Stimulated activated naive CD8-positive, alpha-beta T cell treated with anti-CD3 and anti-CD28 coated beads, Interleukin-15, Interleukin-2, amounts not matched to agents 100 U/mL and 50 U/mL, for 24 hours (primary cell): Measurements from ENCODE around the gene MALSU1.
A peak's percentile ranks its signal among the peaks of the same experiment; 100 is the strongest.
"Not testable (repeated sequence)": the region's sequence is repeated elsewhere in the genome, so short reads cannot be mapped to it uniquely, and the experiment has no call there.

Experiments
- ATAC-seq: fragments of 150-1000 bp; cut with Tn5 transposase; one replicate; pipeline ENCODE4 v1.10.0; 2021
- DNase-seq: peaks from one replicate; pipeline ENCODE4 v3.0.0; 2021

The MALSU1 gene

DNA sequence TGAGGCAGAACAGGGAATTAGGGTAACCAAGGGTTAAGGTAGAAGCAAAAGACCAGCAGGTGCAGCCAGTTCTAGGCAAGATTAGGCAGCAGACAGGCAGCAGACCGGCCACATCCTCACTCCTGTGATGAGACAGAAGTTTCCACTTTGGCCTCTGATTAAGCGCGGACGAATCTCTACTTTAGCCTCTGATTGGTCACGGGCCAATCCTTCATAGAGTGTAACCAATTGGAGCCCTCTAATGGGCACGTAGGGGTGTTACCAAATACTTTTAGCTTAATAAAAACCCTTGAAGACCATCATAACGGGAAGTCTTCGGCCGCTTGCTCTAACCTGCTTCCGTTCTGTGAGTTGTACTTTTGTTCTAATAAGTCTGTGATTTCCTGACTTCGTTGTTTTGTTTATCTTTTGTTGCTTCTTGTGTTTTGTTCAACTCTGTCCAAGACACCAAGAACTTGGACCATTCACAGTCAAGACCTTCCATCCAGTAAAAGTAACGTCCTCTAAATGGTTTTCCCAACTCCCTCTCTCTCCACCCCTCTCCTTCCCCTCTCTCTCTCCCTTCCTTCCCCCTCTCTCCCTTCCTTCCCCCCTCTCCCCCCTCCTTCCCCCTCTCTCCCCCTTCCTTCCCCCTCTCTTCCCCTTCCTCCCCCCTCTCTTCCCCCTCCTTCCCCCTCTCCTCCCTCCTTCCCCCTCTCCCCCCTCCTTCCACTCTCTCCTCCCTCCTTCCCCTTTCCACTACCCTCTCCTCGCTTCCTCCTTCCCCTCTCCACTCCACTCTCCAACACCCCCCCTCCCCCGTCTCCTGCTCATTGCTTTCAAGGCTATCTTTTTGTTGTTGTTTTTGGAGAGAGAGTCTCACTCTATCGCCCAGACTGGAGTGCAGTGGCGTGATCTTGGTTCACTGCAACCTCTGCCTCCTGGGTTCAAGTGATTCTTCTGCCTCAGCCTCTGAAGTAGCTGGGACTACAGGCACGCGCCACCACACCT lies 13.2 kb upstream of the MALSU1 start:
- ATAC-seq (no peak), DNase-seq (no peak)

DNA sequence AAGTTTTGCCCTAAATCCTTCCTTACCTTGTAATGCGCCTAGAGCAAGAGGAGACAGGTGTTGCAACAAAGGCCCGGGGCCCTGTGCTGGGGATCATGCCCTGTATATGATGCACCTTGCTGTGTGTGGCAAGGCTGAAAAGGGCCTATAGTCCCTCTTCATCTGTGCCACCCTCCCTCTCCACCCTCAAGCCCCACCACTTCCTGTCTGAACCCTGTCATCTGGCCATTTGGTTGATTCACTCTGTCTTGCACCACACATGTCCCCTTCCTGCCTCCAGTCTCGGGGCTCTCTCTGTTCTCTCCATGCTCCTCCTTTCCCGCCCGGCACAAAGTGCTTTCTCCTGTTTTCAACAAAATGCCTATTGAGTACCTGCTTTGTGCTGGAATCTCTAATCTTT lies 11.5 kb upstream of the MALSU1 start:
- DNase-seq = peak; percentile 21
- peak; percentile 66 for ATAC-seq

DNA sequence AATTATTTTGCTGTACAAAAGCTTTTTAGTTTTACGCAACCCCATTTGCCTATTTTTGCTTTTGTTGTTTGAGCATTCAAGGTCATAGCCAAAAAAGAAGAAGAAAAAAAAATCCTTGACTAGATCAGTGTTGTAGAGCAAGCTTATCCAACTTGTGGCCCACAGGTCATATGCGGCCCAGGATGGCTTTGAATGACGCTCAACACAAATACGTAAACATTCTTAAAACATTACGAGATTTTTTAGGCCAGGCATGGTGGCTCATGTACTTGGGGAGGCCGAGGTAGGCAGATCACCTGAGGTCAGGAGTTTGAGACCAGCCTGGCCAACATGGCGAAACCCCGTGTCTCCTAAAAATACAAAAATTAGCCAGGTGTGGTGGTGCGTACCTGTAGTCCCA lies 8.1 kb upstream of the MALSU1 start:
- DNase-seq (no peak), ATAC-seq (no peak)

DNA sequence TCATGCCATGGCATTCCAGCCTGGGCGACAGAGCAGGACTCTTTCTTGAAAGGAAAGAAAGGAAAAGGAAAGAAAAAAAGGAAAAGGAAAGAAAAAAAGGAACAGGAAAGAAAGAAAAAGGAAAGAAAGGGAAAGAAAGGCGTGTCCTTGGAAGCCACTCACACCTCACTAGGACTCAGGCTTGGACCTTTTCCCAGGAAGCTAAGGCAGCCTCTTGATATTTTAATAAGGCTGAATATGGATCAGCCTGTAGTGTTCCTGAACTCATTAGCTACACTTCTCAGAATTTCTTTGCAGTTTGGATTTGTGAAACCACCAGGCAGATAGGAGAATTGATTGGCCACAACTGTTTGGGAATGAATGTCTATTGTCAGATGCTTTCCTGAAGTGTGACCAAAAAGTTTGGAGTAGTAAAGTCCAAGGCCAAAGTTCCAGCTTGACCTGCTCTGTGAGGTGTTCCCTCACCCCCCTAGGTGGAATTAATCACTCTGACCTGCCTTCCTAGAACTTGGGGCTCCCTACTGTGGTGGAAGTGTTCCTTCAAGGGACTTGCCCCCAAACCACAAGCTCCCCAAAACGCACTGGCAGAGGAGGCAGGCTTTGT lies 7.1 kb upstream of the MALSU1 start:
- ATAC-seq = no peak

DNA sequence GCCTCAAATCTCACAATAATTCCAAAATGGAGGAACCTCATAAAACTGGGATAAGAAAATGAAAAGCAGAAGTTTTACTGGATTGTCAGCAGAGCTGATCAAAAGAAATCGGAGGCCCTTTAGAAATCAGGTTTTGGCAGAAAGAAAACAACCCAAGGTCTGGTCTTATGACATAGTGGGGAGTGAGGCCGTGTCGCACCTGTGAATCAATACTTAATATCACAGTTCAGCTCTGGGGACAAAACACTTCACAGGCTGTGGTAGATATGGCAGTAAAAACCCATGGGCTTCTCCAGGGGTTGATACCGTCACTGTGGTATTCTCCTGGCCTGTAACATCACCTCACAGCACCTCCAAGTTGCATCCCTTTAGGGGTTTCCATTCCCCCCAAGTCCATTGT lies 6.5 kb upstream of the MALSU1 start:
- DNase-seq = no peak
- no peak for ATAC-seq

More for the DNA sequence above, 7.1 kb upstream of the MALSU1 start:
- DNase-seq = no peak

DNA sequence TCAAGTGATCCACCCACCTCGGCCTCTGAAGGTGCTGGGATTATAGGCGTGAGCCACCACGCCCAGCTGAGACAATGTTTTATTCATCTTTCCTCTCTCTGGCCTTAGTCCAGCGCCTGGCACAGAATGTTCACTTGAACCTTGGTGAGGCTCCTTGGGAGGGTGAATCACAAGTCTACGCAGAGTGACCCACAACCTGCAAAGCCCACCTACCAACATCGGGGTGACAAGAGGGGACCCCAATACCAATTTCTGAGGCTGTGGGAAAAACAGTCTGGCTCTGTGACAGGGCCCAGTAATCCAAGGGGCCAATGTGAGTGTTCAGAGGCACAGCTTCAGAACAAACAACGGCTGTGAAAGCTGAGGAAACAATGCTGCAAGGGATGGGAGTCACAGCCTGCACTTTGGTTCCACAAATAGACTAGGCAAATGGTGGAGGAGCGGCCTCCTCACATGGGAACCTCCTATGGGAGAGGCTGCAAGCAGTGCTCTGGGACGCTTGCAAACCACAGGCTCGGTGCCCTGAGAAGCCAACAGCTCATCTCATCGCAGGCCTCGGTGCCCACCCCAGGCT lies 5.6 kb upstream of the MALSU1 start:
- ATAC-seq (no peak), DNase-seq (no peak)

DNA sequence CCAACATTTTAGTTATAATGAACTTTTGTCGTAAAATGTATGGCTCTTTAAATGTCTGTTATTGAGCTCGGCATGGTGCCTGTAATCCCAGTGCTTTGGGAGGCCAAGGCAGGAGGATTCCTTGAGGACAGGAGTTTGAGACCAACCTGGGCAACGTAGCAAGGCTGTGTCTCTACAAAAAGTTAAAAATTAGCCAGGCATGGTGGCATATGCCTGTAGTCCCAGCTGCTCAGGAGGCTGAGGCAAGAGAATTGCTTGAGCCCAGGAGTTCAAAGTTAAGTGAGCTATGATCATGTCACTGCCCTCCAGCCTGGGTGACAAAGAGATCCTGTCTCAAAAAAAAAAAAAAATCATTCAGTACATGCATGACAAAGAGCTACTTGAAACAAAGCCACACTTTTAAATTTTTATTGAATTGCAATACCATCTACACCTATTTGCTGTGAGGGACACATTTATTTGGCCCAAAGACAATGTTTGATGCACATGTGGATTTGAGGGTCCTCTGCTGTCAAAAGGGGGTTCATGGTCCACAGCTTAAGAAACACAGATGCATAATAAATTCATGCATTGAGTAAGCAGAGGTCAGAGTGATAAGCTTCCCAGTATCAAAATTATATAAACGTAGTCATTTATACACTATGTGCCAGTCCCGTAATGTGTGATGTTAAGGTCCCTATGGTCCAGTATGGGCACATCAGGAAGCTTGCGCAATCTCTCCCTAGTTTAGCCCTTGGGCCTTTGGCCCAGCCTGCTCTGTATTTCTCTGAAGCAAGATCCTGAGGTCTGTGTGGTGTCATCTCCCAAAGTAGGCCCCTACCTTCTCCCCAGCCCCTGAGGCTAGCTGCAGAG lies 4.4 kb upstream of the MALSU1 start:
- DNase-seq (no peak), ATAC-seq (no peak)

DNA sequence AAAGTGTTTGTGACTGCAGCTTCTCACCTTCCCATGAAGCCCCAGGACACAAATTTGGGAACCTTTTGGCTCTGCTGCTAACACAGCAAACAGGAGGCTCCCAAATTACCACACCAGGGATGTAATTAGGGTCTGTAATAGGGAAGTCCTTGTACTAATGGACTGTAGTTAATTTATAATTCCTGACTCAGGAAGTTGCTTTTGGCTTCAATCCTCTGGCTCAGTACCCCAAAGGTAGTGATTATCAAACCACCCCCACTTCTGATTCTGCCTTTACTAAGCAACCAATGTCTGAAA lies 3.8 kb upstream of the MALSU1 start:
- DNase-seq = no peak

DNA sequence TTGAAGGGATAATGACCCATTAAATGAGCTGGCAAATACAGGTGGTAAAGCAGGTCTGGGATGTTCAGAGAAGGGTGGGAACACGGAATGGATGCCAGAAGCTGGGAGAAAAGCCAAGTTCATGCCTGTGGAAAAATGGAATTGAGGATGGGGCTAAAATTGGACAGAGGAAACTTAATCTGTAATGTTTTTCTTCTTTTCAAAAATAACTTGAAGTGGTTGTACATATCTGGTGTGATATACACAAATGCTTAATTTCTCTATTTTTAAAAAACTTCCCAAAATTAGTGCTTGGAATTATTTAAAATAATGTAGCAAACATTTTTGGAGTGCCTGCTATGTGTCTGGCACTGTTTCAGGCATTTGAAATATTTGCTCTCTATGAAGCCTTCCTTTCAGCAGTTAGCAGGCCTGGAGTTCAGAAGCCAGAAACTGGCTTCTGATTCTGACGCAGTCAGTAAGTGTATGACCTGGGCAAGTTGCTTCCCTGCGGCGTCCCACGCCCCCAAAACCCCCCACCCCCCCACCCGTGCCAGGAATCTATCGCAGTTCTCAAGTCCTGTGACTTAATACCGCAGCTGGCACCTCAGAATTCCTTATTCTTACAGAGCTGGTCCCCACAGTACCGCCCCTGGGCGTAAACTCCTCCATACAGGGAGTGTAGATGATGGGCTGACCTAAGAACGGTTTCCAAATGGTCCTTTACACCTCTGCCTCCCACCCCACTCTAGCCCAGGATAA lies 828 bp upstream of the MALSU1 start:
- no peak for DNase-seq
- no peak for ATAC-seq

More for the DNA sequence above, 3.8 kb upstream of the MALSU1 start:
- no peak for ATAC-seq

DNA sequence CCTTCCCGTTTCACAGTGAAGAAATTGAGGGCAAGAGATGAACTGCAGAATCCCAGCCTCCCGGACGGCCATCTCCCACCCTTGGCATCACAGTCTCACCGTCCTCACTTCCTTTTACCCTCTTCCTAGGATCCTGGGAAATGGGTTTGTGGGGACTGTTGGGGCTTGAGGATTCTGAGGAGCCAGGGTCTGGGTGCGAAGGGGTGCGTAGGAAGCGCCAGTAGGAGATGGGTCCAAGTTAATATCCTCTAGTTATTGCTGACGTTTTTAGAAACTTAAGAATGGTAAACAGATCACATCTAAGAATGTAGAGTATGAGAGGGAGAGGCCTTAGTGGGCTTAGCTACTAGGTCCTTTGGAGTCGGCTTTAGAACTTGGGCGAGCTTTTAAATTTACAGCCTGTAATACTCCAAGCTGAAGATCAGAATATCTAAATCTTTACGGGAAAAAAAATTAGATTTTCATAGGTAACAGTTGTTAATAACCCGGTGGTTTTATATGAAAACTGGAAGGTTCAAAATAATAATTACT lies 696 bp downstream of the MALSU1 start:
- peak; percentile 2 for ATAC-seq
- DNase-seq = no peak

DNA sequence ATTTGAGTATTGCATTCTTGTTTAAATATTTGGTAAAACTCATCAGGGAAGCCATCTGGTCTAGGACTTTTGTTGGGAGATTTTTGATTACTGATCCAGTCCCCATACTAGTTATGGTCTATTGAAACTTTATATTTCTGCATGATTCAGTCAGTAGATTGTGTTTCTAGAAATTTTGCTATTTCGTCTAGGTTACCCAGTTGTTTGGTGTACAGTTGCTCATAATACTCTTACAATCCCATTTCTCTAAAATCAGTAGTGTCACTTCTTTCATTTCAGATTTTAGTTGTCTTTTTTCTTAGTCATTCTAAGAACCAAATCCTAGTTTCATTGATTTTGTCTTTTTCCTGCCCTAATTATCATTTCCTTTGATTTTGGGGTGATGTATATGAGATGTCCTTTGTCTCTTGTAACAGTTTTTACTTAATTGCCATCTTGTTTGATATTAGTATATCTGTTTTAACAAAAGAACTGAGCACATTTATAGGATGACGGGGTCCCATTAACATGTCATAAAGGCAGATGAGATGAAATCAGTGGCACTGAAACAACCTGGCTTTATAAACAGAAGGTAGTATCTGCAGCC lies 7.9 kb downstream of the MALSU1 start:
- no peak for DNase-seq
- ATAC-seq = peak; percentile 51

DNA sequence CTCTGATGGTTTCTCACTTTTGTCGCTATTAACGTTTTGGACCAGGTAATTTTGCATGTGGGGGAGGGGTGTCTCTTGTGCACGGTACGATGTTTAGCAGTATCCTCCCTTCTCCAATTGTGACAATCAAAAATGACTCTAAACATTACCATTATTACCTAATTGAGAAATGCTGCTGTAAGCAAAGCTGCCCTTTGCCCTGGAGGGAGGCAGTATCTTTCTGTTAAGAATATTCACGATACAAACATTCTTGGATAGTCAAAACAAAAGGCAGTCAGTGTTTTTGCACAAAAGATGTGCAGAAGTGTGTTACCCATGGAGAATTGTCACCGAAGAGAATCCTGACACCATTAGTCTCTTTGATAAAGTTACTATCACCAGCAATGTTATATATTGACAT lies 9.6 kb downstream of the MALSU1 start:
- ATAC-seq = no peak
- no peak for DNase-seq

DNA sequence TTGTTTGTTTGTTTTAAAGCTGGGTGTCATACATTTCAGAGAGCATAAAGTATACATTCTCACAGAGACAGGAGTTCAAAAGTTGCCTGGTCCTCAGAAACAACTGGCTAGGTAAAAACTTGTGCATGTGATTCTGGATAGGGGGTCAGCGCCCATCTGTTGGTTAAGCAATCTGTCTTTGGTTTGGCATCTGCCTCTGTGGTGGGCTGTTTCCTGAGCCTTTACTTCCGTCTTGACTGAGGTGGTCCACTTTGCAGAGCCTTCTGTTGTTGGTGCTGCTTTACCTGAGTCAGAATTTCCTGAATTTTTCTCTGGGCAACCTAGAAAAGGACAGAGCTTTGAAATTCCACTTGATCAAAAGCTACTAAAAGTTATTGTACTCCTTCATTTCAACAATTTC lies 13.0 kb downstream of the MALSU1 start:
- not testable (repeated sequence) for ATAC-seq, DNase-seq

DNA sequence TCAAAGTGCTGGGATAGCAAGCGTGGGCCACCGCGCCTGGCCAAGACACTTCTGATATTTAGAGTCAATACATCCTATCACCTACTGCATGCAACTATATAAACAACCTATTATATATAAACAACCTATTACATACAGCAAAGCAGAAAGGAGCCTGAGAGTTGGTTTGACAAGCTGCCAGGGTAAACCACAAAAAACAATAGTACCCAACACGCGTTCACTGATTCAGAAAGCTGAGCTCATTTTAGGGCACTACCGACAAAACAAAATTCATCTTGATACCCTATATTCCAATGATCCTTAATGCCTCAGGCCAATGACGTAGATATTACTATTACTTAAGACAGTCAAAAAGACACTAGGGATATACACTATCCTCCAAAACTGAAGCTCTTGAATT lies 16.2 kb downstream of the MALSU1 start:
- ATAC-seq (no peak), DNase-seq (no peak)

DNA sequence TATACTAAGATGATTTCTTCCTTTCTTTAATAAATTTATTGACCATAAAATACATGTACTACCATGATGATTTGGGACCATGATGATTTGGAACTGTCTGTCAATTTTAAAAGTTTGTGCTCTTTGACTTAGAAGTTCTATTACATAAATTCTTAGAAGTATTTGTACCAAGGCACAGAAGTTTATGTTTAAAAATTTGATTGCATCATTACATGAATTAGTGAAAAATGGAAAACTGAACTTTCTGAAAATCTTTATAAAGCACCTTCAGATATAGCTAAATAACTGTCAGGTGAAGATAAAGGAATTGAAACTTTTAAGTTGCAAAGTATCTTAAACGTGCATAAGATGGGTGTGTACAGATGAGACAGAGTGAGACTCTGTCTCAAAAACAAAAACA lies 32.0 kb downstream of the MALSU1 start:
- DNase-seq = no peak
- ATAC-seq = no peak

DNA sequence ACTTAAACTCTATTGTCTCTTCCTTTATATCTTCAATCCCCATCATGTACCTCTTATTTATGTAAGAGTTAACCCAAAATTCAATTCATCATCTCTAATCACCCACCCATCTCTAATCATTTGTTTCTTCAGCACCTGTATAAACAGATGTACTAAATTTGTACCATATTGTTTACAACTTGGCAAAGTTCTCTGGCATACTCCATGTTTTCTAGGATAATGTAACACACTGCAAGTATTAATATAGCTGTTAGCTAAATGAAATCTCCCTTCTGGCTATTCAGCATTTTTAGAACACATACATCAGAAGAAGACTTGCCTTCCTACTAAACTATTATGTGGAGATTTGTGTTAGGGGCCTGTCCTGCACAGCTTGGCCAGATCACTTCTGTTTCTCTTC lies 33.1 kb downstream of the MALSU1 start:
- DNase-seq = no peak
- no peak for ATAC-seq

DNA sequence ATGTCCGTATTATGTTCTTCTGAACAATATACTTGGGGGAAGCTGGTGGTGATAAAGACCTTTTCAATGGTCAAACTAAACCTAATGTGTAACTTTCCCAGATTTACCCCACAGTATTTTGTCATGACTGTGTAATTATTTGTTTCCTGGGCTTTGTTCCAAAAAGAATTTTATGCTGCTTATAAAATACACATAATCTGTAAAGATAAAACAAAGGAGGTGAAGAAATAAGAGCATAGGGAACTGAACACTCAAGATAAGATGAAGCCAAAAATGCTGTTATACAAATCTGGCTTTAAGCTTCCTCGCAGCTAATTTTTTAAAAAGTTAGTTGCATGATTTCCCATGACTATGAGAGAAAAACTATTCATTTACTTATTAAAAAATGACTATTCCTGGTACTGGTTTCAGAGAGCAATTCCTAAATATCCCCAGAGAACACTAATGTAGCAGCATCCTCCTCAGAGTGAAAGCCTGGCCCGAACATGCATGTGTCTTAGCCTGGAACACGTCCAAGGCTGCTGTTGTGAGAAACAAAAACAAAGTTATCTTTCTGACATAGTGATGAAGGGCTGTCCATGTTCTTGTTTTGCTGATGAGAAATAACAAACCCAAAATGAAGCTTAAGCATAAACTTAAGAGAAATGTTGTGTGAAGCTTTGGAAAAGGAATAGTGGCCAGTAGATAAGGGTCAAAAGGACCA lies 33.9 kb downstream of the MALSU1 start:
- DNase-seq = no peak
- ATAC-seq = no peak

DNA sequence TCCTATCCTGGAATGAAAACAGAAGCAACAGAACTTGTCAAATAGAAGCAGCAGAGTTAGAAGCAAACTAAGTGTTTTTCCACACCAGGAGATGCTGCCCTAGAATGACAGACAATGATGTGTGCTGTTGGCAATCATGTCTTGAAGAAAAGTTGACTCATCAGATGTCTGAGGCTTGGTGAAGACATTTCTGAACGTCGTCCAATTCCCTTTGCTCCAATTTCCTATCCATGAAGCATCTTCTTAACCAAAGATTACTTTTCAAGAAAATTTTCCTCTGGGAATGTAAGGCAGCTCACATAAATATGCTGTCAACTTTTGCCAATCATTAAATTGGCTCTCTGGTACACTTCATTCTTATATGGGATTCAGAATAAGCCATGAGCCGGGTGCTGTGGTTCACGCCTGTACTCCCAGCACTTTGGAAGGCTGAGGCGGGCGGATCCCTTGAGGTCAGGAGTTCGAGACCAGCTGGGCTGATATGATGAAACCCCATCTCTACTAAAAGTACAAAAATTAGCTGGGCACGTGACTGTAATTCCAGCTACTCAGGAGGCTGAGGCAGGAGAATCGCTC lies 34.6 kb downstream of the MALSU1 start:
- no peak for DNase-seq
- no peak for ATAC-seq

DNA sequence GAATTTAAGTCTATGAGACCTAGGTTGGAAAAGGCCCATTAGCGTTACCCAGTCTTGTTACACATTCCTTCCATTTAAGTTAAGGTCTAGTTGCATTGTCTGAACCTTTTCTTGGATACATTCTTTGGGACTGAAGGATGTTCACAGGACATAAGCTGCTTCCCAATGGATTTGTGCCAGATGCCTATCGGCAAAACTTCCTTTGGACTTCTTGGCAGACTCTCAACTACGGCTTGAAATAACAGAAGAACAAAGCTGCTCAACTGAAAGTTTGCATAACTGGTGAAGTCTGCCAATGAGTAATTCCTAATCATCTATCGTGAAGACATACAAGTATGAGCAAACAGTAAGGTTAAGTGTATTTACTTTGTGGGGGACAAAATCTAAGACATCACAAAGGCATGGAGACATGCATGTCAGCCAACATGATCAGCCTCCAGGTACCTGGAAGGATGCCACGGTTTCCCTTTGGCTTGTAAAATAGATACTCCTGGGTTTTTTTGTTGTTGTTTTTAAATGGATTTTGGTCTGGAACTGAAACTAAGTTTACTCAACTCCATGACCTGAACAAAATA lies 35.4 kb downstream of the MALSU1 start:
- ATAC-seq = no peak
- DNase-seq = no peak

DNA sequence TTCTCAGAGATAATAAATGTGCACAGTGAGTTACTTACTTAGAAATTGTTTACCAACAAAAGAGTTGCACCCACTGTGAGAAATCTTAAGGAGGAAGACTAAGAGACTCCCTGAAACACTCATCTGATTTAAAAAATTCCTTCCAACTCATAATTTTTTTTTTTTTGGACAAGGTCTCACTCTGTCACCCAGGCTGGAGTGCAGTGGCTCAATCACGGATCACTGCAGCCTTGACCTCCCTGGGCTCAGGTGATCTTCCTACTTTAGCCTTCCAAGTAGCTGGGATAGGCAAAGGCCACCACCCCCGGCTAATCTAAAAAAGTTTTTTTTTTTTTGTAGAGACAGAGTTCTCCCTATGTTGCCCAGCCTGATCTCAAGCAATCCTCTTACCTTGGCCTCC lies 36.0 kb downstream of the MALSU1 start:
- no peak for DNase-seq

More for the DNA sequence above, 36.0 kb downstream of the MALSU1 start:
- no peak for ATAC-seq
